HS-5 (cell line): ENCODE data around the gene RASGRP3.

Experiments
- DNase-seq: peaks from one replicate; pipeline ENCODE4 v3.0.0-alpha.2; 2012; ENCODE audit warnings: low read depth

Gene RASGRP3

DNA sequence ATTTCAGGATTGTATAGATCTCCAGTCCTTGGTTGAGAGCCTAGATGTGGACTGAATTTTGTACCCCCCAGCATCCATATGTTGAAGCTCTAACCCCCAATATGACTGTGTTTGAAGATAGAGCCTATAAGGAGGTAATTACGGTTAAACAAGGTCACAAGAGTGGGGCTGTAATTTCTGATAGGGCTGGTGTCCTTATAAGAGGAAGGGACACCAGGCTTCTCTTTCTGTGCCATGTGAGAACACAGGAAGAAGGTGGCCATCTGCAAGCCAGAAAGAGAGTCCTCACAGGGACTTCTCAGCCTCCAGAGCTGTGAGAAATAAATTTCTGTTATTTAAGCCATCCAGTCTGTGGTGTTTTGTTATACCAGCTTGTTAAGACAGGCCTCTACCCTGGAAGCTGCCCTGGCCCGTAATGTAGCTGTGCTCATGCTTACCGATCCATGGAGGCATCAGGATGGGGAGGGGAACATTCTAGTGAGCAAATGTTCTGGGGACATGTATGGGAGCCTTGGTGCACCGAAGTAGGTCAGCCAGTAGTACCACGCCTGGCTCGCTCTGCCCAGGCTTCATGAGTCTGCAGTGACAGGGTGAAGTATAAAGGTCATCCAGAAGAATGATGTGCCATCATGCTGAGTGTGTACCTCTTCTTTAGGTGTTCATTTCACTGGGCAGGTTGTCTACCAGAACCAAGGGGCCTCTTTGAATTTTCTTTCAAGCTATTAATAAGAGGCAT is 16.1 kb downstream of the RASGRP3 start:
- no peak for DNase-seq

DNA sequence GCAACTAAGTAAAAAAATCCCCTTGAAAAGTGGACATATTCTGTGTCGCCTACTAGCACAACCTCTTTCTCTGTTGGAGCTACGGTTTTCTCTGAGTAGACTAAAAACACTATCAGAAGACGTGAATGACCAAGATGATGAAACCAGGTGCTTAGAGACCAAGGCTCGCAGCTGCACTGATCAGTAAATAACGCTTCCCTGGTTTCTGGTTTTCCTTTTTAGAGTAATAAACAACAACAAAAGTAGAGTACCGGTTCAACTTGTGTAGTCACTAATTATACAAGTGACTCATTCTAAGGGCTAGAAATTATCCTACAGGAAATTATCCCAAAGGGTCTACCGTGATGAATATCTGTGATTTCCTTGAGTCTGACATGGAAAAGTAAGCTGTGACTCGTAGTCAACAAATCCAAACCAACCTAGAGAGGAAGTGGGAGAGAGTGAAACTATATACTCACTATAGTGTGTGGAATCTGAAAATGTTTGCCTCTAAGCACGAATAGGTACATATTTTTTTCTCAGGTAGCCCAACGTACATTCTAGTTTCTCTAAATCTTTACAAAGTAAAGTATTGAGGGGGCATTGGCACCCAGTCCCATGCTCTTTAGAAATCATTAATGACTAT is 17.8 kb downstream of the RASGRP3 start:
- DNase-seq: peak; percentile 45

DNA sequence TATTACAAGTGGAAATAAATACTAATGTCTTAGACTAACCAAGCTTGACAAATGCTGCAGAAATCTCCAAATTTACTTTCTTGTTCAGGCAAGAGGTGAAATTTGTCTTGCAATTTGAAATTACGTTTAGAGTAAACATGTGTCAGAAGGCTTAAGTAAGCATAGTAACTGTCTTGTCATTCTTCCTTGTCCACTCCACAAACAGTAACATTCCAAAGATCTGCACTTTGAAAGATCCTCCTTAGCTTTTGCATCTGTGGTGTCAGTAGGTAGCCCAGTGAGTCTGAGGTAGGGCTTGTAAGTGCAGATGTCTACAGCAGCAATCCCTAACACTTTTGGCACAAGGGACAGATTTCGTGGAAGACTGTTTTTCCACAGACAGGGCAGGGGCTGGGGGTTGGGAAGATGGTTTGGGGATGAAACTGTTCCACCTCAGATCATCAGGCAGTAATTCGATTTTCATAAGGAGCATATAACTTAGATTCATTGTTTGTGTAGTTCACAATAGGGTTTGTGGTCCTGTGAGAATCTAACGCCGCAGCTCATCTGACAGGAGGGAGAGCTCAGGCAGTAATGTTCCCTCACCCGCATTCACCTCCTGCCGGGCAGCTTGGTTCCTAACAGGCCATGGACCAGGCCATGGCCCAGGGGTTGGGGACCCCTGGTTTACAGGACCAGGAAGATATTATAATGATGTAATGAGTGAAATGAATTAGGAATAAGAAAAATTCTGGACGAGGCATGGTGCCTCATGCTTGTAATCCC is 18.6 kb downstream of the RASGRP3 start:
- DNase-seq: no peak

DNA sequence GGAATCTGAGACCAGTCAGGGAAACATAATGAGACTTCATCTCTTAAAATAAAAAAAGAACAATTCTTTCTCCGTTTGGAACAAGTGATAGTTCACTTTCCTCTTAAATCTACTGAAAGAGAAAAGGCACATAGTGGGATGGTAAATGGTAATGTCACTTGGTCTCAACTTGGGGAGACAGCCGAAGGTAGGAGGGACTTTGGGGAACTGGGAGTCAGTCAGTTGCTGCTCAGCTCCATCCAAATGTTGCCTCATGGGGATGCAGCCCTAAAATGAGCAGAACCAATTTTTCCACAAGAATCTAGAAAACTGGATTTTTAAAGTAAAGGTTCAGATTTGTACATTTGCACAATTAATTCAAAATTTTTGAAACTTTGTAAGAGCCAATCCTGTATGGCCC is 19.2 kb downstream of the RASGRP3 start:
- DNase-seq: no peak

DNA sequence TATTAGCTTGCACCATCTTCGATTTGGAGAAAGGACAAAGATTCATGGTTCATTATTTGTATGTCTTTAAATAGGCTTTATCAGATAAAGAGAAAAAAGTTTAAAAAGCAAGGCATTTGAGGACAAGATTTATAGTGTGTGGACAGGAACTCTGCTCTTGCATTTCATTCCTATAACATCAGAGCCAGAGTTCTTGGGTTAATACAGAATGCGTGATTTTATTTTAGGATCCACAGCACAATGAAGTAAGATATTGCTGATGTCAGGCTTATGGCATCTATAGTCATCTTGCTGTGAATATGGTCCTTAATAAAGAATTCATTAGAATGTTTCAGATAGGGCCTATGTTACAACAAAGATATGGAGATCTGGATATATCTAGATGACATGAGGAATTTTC is 19.7 kb downstream of the RASGRP3 start:
- DNase-seq: no peak

DNA sequence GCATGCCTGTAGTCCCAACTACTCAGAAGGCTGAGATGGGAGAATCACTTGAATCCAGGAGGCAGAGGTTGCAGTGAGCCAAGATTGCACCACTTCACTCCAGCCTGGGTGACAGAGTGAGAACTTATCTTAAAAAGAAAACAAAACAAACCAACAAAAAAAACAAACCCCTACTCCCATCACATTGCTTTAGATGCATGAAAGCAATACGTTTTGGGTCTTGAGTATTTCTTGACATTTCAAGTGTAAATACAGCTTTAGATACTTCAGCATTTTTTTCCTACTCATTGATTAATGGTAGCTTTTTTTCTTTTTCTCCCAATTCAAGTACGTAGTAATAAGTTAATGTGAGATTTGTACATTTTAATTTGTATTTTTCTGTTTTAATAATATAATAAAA is 20.3 kb downstream of the RASGRP3 start:
- no peak for DNase-seq

DNA sequence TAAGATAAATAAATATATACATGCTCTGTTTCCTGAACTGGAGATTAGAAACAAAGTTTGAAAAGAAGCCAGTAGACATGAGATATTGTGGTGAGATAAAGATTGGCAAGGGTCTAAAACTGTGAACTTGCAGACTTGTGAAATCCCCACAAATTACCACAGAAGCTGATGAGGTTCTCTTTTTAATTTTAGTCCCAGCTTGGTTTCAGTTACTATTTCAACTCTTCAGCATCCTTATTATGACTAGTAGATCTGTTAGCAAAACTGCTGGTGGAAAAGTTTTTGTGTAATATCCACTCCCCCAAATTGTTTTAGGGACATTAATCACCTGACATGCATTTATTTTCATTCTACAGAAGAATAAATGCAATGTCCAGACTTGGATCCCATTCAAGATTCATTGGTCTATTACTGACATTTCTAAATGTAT is 20.8 kb downstream of the RASGRP3 start:
- DNase-seq: no peak

DNA sequence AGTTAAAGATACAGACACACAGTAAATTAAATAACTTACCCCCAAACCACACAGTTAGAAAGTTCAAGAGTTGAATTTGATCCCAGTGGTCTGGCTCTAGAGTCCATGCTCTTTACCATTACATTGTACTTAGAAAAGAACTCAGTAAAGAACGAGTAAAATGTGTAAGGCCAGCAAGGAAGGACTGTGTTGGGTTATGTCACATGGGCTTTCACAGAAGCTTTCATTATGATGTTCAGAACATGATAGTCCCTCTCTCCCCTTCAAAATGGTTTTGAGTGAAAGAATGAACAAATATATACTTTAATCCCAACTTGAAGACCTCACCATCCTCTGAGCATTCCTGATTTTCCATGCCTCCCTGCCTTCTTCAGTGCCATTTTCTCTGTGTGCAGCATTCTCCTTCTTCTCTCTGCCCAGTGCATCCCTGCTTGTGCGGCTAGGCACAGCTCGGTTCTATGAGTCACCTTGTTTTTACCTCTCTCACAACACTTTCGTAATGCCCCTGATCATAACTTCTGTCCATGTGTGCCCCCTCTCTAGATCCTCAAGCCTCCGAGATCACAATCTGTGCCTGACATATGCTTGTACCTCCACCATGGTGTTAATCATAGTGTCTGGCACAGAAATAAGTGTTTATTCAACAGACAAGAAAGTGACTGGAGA is 22.0 kb downstream of the RASGRP3 start:
- DNase-seq: no peak

DNA sequence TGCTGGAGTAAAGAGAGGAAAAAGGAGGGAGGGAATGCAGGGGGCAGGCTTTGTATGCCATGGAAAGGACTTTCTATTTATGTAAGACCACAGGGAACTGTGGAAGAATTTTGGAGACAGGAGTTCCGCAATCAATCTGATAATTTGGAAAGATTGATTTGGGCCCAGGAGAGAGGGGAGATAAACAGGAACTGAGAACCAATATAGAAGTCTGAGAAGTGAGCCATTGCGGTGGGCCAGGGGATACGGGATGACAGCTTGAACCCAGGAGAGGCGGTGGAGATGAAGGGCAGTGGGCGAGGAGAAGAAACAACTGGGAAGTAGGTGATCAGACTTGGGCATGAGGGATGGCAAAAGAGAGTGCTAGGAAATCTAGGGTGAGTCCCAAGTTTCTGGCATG is 23.7 kb downstream of the RASGRP3 start:
- DNase-seq: no peak

DNA sequence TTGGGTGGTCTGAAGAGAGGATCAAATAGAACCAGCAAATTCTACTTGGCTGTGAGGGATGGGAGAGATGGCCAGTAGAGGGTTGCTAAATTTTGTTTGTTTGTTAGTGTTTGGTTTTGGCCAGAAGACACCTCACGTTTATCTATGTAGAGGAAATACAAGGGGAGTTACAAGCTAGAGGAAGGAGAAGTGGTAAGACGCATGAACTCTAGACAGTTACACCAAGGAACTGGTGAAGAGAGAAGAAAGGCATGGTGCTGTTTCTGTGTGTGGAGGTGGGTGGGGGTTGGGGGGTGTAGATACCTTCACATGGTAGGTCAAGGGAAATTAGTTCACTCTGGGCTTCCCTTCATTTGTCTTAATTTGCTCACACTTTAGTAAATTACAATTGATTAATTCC is 25.6 kb downstream of the RASGRP3 start:
- no peak for DNase-seq

DNA sequence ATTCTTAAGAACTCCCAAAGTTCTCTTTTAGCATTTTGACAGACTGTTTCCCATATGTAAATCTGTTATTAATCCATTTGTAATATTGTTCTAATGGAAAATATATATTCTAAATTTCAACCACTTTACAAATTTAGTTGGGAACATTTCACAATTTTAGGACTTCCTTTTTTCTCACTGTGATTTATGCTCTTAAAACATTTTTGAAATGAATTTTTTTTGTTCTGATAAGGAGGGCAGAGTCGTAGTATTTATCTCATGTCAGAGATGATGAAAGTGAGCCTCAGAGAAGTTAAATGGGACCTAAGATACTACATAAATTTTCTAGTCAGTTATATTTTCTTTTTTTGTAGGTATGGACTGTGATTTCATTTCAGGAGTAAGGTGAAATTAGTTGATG is 26.6 kb downstream of the RASGRP3 start:
- DNase-seq: no peak

DNA sequence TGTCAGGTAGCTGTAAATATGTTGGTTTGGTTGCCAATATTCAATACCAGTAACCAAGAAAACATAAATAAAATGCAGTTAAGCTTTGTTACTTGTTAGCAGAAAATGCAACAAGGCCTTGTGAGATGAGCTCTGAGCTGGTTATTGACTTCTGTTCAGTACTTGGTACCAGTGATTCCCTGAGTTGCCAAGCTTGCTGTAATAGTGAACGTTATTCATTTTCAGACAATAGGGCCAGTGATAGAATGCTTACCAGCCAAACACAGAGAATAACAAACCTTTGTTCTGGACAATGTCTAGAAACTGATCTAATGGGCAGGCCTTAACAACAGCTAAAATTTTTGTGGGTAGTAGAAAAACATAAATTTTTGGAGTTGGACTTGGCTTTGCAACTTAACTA is 29.5 kb downstream of the RASGRP3 start:
- DNase-seq: no peak

DNA sequence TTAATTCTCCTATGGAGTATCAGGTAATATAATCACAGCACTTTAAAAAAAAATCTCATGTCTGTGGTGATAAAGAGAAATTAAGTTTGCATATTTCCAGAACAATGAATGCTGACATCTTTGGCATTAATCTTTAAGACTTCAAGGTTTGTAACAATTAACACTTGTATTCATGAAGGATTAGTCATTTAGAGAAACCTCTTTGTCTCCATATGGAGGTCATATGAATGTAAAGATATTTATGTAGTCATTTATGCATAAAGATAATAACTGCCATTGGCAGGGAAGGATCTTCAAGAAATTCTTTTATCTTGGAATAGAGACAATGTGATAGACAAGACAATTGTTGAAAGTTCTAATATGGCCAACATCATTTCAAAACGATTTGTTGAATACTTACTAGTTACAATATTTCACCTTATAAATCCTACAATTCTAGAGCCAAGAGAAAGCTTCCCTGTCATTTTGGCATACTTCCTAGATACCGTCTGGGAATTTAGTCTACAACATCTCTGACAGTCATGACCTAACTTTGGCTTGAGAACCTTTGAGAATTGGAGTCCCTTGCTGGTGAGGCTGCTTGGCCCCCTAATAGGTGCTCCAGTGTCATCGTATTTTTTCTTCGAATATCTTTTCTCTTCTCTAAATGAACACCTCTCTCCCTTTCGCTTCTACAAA is 33.6 kb downstream of the RASGRP3 start:
- no peak for DNase-seq

DNA sequence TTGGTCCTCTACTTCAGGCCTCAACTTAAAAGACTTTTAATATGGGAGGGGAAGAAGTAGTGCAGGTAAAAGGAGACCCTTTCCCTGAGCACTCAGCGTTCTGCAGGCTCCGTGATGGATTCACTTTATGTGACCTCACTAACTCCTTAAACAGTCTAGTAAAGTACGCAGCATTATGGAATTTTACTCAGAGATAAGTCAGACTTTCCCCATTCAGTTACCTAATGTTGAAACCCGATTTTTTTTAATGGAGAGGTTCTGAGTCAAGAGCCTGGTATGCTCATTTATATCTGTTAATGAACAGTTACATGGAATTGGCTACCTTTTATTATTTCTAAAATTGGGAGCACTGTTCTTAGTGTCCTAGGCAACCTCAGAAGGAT is 34.1 kb downstream of the RASGRP3 start:
- DNase-seq: no peak

DNA sequence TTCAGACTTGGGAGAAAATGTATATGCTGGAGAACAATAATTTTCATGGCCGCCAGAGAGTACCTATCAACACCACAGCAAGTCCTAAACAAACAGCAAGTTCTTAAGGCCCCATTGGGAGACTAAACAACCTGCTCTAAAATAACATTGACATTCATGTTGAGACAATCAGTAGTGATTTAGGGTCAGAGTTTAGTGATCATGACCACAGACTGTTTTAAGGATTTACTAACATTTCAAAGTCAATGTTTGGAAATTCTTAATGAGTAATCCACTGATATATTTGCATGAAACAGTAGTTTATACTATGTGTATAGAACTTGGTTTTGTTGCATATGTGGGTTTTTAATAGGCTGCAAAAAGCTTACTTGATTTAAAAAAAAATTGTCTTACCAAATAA is 34.7 kb downstream of the RASGRP3 start:
- DNase-seq: no peak

DNA sequence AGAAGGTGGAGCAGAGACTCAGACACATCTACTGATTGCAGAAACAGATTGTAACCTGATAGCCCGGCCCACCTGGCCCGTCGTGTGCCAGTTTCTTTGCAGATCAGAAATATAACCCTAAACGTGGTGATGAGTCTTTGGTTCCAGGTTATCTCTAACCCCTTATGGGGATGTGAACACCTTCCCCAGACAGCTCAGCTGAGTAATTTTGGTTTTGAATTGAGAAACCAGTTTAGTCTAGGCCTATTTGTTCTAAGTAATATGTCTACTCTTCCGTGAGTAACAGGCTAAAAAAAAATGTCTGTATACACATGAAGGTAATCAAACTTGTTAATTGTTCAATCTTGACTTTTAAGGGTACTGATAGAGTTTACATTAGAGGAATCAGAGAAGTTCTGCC is 35.7 kb downstream of the RASGRP3 start:
- no peak for DNase-seq

DNA sequence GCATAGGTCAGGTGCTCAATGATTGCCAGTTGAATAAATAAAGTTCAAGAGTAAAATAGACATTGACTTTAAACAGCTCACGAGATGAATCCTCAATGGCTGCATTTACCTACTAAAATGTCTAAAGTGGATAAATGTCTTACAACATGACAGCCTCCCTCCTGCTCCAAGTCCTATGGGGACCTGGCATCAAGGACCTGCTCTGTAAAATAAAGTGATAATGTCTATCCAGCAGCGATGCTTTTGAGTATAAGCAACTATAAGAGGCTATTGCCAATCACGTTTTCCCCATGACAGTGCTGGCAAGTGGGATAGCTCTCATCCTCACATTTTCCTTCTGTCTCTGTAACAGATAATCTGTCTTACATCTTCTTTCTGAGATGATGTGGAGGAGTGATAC is 37.0 kb downstream of the RASGRP3 start:
- DNase-seq: no peak

DNA sequence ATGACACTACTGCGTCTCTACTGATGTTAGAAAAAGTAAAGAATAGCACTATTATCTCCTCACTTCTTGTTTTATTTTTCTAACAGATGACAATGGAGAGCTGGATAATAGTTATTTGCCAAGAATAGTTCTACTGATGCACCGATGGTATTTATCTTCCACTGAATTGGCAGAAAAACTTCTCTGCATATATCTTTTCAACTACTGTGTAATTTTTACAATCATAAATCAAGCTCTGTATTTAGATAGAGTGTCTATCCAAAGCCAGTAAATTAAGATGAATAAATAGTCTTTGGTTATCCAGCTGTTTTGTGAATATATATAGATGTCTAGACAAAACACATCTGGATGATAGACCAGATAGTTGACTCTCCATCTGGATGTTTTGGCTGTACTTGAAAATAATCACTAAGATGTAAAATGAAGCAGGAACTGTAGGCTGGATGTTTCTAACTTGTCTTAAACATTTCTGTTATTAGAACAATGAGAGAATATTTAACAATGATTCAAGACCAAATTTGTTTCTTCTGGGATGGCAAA is 40.1 kb downstream of the RASGRP3 start:
- DNase-seq: no peak

DNA sequence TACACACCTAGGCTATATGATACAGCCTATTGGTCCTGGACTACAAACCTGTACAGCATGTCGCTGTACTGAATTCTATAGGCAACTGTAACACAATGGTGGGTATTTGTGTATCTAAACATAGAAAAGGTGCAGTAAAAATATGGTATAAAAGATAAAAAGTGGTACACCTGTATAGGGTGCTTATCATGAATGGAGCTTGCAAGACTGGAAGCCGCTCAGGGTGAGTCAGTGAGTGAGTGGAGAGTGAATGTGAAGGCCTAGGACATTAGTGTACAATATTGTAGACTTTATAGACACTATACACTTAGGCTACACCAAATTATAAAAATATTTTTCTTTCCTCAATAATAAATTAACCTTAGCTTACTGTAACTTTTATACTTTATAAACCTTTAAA is 41.8 kb downstream of the RASGRP3 start:
- no peak for DNase-seq

DNA sequence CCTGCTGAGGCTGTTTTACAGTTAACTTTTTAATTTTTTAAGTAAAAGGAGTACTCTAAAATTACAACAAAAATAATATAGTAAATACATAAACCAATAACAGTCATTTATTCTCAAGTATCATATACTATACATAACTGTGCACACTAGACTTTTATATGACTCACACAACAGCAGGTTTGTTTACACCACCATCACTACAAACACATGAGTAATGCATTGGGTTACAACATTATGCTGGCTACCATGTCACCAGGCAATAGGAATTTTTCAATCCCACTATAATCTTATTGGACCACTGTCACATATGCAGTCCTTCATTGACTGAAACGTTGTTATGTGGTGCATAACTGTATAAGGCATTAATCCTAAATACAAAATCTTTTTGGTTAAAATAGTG is 42.5 kb downstream of the RASGRP3 start:
- DNase-seq: no peak

DNA sequence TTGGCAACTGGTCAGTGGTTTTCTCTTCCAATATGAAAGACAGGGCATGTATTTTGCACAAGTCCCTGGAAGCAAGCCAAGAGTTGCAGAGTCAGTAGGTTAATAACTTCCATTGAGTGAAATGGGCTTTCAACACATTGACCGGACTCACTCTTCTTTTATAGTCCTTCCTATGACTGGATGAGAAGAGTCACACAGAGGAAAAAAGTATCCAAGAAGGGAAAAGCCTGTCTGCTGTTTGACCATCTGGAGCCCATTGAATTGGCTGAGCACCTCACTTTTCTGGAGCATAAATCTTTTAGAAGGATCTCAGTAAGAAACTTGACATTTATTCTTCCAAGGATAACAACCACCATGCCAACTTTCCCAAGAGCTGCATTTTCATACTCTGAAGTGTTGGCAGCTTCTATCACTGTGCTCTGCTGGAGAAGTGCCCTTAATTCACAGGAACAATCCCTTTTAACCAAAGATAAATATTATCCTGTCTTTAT is 45.4 kb downstream of the RASGRP3 start:
- DNase-seq: no peak

DNA sequence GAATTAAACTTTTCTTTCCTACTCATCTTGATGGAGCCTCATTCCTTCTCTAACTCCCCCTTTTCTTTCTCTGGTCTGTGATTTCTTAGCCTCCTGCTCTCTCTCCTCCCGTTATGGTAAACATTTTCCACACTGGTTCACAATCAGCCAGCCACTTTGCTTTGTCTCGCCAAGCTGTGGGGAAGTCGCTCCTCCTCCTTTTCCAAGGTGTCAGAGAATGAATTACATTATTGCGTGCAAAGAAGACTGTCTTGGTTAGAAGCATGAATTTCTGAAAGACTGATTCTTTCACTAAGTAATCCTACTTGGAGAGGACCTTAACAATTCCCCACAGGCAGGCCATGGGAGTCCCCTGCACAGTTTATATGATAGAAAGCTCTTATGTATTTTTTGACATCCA is 46.1 kb downstream of the RASGRP3 start:
- DNase-seq: no peak
